Activated T-helper 17 cell treated with anti-CD3 and anti-CD28 coated beads, Interleukin-2, amount 50 U/mL, for 72 hours (primary cell): Measurements from ENCODE around the gene FKBP1B. TPM values are rescaled to one million over a fixed set of nuclear protein-coding genes. Genes with fewer than 3 reads are reported as not detected.

Source experiments
- total RNA-seq, 2 donors: library from RNA; stranded (reverse); gene quantifications; one replicate each; pipeline ENCODE4 v1.2.3, GENCODE V29; 2022

FKBP1B gene
- total RNA-seq, 2 donors from 2014 or later = 1.2 to 1.8 TPM

Other genes with a start within 250 kb of the FKBP1B start
- 10 to 100 TPM; 11.6 to 12.4 TPM for gene ATAD2B, start 122.6 kb upstream of the FKBP1B start, total RNA-seq
- gene UBXN2A, start 109.3 kb upstream of the FKBP1B start, total RNA-seq = 10 to 100 TPM in 1 of 2 donors, 1 to 10 TPM in 1; 9.7 to 12.2 TPM
- not detected for gene MFSD2B, start 39.7 kb upstream of the FKBP1B start, total RNA-seq
- gene WDCP, start 2.4 kb upstream of the FKBP1B start, total RNA-seq = 10 to 100 TPM; 19.0 to 25.0 TPM
- gene SF3B6, start 26.6 kb downstream of the FKBP1B start, total RNA-seq = 100 to 1,000 TPM; 121 to 146 TPM
- 1 to 10 TPM; 2.7 to 3.0 TPM for gene TP53I3, start 35.1 kb downstream of the FKBP1B start, total RNA-seq
- gene PFN4, start 73.6 kb downstream of the FKBP1B start, total RNA-seq = under 1 TPM in 1 of 2 donors, not detected in 1; 0.82 TPM
- gene FAM228B, start 73.7 kb downstream of the FKBP1B start, total RNA-seq = 10 to 100 TPM in 1 of 2 donors, 1 to 10 TPM in 1; 7.0 to 15.6 TPM
- under 1 TPM in 1 of 2 donors, not detected in 1; 0.48 TPM for gene FAM228A, start 125.3 kb downstream of the FKBP1B start, total RNA-seq